B cell (primary cell): ENCODE data around the gene MSH3.

Experiments
- CTCF ChIP-seq: fragments of 200-600 bp; IDR thresholded peaks from one replicate; pipeline ENCODE4 v1.8.0; 2022; ENCODE audit warnings: antibody characterized with exemption, mild to moderate bottlenecking
- EZH2 ChIP-seq: IDR thresholded peaks from 2 replicates; pipeline ENCODE4 v1.6.1; 2012; ENCODE audit warnings: borderline replicate concordance, low read depth, mild to moderate bottlenecking, moderate library complexity, low read length; ENCODE audit not compliant: insufficient read depth, poor library complexity, severe bottlenecking

DNA sequence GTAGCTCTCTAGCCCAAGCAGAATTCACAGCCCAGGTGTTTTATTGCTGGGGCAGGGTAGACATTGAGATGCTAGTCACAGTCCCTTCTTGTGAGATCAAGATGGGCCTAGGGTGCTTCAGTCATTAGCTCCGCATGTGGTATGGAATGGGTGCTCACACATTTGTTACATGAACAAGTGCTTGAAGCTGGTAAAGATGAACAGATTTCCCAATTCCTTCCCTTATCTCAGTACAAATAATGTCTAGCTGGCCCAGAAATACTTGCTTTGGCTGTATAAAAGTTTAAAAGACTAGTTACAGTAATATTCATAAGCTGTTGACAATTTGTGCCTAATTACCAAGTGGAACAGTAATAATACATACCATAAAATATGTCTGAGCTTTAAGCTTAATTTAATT lies 143.7 kb downstream of the MSH3 start:
- TF ChIP-seq CTCF (no peak), EZH2 (no peak)
